ENCODE results near the gene P2RX2.

The P2RX2 gene

GRCh38 chr12:132638541-132639408, 20.2 kb downstream of the P2RX2 start:
- peak in 1 of 5 experiments; percentile 34 for DNase-seq

- DNase-seq, result no peak
Observed at GRCh38 chr12:132639956-132640520, 21.5 kb downstream of the P2RX2 start.

GRCh38 chr12:132640936-132641335, 22.4 kb downstream of the P2RX2 start:
- DNase-seq, result no peak

GRCh38 chr12:132641811-132642650, 23.5 kb downstream of the P2RX2 start:
- DNase-seq, result no peak

- DNase-seq, result no peak
Observed at GRCh38 chr12:132642846-132643835, 24.6 kb downstream of the P2RX2 start.

GRCh38 chr12:132646850-132647249, 28.3 kb downstream of the P2RX2 start:
- peak in 1 of 5 experiments; percentile 57 for DNase-seq

GRCh38 chr12:132647858-132648257, 29.3 kb downstream of the P2RX2 start:
- no peak for DNase-seq

- no peak for DNase-seq
Observed at GRCh38 chr12:132648616-132649225, 30.1 kb downstream of the P2RX2 start.

GRCh38 chr12:132649226-132649945, 30.8 kb downstream of the P2RX2 start:
- DNase-seq, result no peak

GRCh38 chr12:132651444-132652100, 33.0 kb downstream of the P2RX2 start:
- DNase-seq, result no peak

GRCh38 chr12:132653567-132654290, 35.2 kb downstream of the P2RX2 start:
- peak in 1 of 5 experiments; percentile 38 for DNase-seq

- no peak for DNase-seq
Observed at GRCh38 chr12:132657004-132657727, 38.6 kb downstream of the P2RX2 start.

GRCh38 chr12:132658149-132658894, 39.7 kb downstream of the P2RX2 start:
- no peak for DNase-seq

GRCh38 chr12:132659146-132659545, 40.6 kb downstream of the P2RX2 start:
- no peak for DNase-seq

- peak in 1 of 5 experiments; percentile 21 for DNase-seq
Observed at GRCh38 chr12:132660052-132660451, 41.5 kb downstream of the P2RX2 start.

- no peak for DNase-seq
Observed at GRCh38 chr12:132660996-132661395, 42.4 kb downstream of the P2RX2 start.

- no peak for DNase-seq
Observed at GRCh38 chr12:132661972-132662371, 43.4 kb downstream of the P2RX2 start.

Data from T-helper 2 cell (primary cell).